Brain microvascular endothelial cell (primary cell): ENCODE measurements around the gene LGR5.

ENCODE experiments used
- DNase-seq: peaks from one replicate; pipeline ENCODE4 v3.0.0-alpha.2; 2020
- H3K27ac ChIP-seq: fragments of 250-450 bp; sonication (Bioruptor Pico); 2 replicates; pipeline ENCODE4 v1.5.1; 2020; ENCODE audit warnings: mild to moderate bottlenecking, moderate library complexity
- H3K27me3 ChIP-seq: fragments of 250-450 bp; sonication (Bioruptor Pico); replicated peaks from 2 replicates; pipeline ENCODE4 v1.5.1; 2020; ENCODE audit warnings: mild to moderate bottlenecking
- H3K36me3 ChIP-seq: fragments of 250-450 bp; sonication (Bioruptor Pico); replicated peaks from 2 replicates; pipeline ENCODE4 v1.5.1; 2020; ENCODE audit warnings: mild to moderate bottlenecking
- H3K4me3 ChIP-seq: 2 replicates; pipeline ENCODE4 v1.5.1; 2011; ENCODE audit warnings: low read depth, mild to moderate bottlenecking, control low read depth, low read length, moderate library complexity
- CTCF ChIP-seq: IDR thresholded peaks from 2 replicates; pipeline ENCODE4 v1.5.1; 2011; ENCODE audit warnings: low read depth, mild to moderate bottlenecking, moderate library complexity, low read length, control low read depth, inconsistent platforms; ENCODE audit errors: missing control alignments
- in situ Hi-C: cut with HindIII; loops from 2 replicates; pipeline ENCODE4 v1.10.0; 2017; ENCODE audit warnings: low sequenced_read_pairs, low pct_ligation_motif_present

The LGR5 gene

GRCh38 chr12:71607494-71608330 is 168.1 kb downstream of the LGR5 start:
- Histone ChIP-seq H3K27ac (no peak overlapping the region), H3K36me3 (peaks cover 51% of the 10 kb centered on the region), H3K4me3 (no peak overlapping the region), H3K27me3 (no peaks in the 10 kb centered on the region)
- no peak for TF ChIP-seq CTCF
- in situ Hi-C loops = no loop called here
- no peak for DNase-seq

- TF ChIP-seq CTCF = no peak
- no peak overlapping the region for H3K4me3 ChIP-seq
- in situ Hi-C loops = no loop called here
- peaks cover 71% of the 10 kb centered on the region for H3K36me3 ChIP-seq
- H3K27ac ChIP-seq = no peak overlapping the region
- DNase-seq = no peak
- no peaks in the 10 kb centered on the region for H3K27me3 ChIP-seq
Observed at GRCh38 chr12:71610031-71610795, 170.6 kb downstream of the LGR5 start.

GRCh38 chr12:71621938-71622337 is 182.3 kb downstream of the LGR5 start:
- in situ Hi-C loops = no loop called here
- H3K36me3 ChIP-seq = peaks cover 70% of the 10 kb centered on the region

GRCh38 chr12:71625476-71625875 is 185.9 kb downstream of the LGR5 start:
- Histone ChIP-seq H3K27ac (no peak overlapping the region), H3K4me3 (no peak overlapping the region), H3K27me3 (no peaks in the 10 kb centered on the region), H3K36me3 (peaks cover 73% of the 10 kb centered on the region)
- TF ChIP-seq CTCF = no peak
- no peak for DNase-seq
- in situ Hi-C loops = no loop called here

More at GRCh38 chr12:71621938-71622337, 182.3 kb downstream of the LGR5 start:
- Histone ChIP-seq H3K27ac (no peak overlapping the region), H3K4me3 (no peak overlapping the region), H3K27me3 (no peaks in the 10 kb centered on the region)
- no peak for TF ChIP-seq CTCF
- DNase-seq = no peak

- no peak for DNase-seq
- TF ChIP-seq CTCF = no peak
- Histone ChIP-seq H3K36me3 (peaks cover 74% of the 10 kb centered on the region), H3K4me3 (no peak overlapping the region), H3K27me3 (no peaks in the 10 kb centered on the region), H3K27ac (no peak overlapping the region)
- in situ Hi-C loops = no loop called here
Observed at GRCh38 chr12:71626098-71626497, 186.5 kb downstream of the LGR5 start.
